ENCODE results near the gene MCM8.
A peak's percentile ranks its signal among the peaks of the same experiment; 100 is the strongest.

Gene MCM8

DNA sequence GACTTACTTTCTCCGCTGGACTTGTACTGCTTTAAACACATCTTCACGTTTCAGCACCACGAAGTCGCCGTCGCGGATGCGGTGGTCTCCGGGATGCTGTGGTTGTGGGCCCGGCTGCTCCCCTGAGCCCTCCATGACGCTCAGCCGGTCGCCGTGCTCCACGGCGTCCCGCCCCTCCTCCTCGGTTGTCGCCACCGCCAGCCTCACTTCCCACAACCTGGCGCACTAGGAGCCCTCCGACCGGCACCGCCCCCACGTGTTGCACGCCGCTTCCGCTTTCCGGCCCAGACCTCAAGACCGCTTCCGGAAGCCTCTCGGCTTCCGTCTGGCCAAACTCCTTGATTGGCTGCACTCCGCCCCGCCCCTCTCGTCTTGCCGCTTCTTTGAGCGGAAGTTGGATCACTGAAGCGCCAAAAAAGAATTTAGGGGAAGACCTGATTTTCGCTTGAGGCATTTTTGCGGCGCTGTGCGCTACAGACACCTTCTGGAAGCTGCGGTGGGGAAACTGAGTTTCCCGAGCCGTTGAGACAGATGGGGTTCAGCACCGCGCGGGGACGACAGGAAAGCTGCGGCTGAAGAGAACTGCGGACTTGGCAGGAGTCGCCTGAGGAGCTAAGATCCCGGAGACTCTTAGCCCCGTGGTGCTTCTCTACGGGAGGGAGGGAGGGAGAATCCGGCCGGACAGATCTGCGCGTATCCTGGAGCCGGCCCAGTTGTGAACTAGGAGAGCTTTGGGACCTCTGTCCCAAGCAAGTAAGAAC, at the start of gene MCM8, which contains the start of gene TRMT6:
MCM8 (plus strand) TSS at position 382 of the 761 bp plus-strand sequence. CDS start 1,364 bp downstream, outside the sequence.
TRMT6 (minus strand) TSS at position 263 of the 761 bp plus-strand sequence; CDS start at position 135, 128 bp downstream.
- DNase-seq (ENCODE audit: low read depth) = peak; percentile 92

DNA sequence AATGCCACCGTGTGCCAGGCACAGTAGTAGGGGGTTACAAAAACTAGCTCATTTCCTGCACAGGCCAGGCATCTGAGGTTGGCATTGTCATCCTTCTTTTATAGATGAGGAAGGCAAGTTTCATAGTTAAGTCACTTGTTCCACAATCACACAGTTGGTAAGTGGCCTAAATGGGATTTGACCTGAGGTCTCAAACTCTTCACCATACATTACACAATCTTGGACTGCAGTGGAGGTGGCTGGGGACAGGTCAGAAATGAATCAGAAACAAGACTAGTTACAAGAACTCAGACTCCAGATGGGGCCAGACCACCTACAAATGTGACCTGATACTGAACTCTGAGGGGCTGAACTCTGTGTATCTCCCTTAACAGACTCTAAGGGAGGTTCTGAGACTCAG, 49.5 kb upstream of the MCM8 start:
- no peak for DNase-seq (ENCODE audit: low read depth)

DNA sequence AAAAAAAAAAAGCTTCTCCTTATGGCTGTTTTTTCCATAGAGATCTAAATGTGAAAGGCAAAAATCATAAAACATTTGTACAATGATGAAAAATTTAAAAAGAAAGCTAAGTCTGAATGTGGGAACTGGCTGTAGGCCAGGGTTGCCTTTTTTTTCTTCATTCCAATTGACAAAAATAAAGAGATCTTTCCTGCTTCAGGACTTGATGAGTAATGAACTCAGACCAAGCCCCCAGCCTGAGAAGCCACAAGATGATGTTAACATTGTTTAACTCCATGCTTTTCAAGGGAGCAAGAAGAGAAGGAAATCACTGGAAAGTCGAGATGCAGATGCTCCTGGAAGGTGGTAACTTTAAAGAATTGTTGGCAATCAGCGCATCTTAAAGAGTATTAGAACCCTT, 41.5 kb upstream of the MCM8 start:
- DNase-seq (ENCODE audit: low read depth) = no peak

DNA sequence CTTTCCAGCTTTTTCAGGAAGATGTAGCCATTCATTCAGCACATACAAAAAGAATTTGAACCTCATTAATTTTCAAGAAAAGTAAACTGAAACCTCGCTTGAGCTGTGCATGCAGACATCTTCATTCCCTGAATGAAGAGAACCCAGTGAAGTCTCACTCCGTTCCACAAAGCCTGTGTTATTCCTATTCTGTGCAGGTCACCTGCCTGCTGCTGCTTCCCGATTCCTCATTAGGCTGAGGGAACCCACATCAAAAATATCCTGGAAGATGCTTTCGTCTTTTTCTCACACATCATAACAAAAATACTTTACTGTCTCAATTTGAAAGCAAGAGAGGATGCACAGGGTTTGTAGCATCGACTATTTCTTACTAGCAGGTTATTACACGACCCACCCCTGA, 40.3 kb upstream of the MCM8 start:
- no peak for DNase-seq (ENCODE audit: low read depth)

DNA sequence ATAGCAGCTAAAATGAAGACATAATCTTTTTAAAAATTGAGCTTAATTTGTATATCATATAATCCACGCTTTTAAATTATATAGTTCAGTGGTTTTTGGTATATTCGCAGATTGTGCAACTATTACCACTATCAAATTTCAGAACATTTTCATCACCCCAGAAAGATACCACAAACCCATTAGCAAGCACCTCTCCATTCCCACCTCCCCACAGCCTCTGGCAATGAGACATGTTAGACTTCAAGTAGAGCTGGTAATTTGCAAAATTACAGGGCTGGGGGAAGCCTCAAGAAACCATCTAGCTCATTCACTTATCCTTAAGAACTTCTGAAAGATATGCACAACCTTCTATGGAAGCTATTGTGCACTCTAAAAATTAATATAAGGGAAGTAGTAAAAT, 37.3 kb upstream of the MCM8 start:
- DNase-seq (ENCODE audit: low read depth) = no peak

DNA sequence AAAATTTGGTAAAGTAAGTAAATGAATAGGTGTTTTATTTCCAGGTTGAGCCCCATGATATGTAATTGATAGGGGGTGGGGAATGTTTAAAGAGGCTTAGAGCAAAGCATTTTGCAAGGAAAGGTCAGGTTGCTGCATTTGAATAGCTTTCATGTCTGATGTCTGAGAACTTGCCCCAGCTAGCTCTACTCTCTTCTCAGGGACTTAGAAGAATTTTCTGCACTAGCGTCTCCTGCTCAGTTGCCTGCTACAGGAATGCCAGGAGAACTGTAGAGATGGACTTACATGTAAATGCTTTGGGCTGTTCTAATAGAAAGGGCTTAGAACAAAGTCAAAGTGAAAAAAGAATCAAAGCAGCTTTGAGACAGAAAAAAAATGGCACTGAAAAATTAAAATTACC, 35.6 kb upstream of the MCM8 start:
- DNase-seq (ENCODE audit: low read depth) = no peak

DNA sequence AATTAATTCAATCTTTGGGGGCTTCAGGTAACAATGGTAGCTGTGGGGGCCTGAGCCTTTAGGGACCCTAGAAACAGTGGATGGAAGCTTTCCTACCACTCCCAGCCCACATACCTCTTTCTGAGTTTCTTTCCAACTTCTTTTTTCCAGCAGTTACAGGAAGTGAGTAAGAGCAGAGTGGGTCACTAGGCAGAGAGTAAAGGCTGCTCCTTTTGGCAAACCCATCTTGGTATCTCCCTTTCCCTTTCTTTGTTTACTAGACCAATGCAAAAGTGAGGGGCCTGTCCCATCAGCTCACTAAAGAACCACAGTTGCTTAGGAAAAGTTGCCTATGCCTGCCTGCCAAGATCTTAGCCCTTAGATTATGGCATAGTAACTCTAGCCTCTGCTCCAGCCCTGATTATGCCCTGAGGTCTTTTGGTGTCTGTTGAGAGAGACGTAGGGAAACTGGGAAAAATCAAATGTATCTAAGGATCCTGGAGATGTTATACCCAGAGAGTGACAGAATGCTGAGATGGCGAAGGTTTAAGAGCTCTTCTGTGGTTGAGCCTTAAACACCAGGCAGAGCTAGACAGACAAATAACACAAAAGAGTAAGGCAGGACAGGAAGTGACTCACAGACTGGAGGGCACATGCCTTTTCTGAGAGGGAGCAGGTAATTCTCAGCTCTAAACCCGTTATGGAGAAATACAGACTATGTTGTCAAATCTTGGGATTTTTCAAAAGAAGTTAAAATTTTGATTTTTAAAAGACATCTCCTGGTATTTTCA, 31.4 kb upstream of the MCM8 start:
- no peak for DNase-seq (ENCODE audit: low read depth)

DNA sequence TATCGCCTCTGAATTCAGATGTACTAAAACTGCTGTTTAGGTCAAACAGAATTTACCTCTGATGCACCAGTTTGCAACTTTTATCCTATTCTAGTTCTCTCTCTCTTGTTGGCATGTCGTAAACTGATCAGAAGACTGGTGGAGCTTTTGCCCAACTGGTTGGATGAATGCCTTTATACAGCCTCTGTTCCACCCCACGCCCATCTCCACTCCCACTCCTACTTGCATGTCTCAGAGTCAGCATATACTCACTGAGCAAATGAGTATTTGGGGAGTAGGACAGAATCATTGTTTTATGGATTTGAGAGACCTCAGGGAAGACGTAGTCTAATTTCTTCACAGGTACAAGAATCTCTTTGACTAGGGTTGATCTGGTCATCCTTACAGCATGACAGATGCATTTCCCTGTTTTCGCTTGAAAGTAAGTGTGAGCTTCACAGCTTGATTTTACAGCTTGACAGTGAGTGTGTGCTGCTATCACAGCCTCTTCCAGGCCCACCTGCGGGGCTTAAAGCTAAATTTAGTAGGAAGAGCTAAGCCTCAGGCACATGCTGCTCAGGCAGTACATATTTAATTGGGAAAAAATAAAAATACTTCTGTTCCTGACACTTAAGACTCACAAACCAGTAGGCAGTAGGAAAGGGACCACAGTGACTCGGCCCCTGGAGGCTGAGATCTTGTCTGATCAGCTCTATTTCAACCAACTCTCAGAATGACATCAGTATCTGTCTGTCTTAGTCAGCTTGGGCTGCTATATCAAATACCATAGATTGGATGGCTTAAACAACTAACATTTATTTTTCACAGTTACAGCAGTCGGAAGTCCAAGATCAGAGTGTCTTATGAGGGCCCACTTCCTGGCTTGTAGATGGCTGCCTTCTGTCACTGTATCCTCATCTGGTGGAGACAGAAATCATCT, 30.6 kb upstream of the MCM8 start:
- DNase-seq (ENCODE audit: low read depth) = no peak

DNA sequence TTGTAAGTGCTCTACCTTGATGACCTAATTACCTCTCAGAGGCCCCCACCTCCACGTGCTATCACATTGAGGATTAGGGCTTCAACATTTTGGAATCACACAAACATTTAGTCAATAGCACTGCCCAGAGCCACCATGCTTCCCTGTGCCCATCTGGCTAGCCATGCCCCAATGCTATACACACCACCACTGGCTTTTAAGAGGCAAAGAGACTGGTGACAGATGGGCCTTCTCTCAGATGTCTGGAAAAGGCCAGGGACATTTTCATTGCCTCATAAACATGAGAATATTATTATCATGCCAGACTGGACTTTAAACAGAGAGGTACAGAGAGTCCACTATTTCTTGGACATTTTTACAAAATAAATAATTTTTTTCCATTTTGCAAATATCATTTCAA, 29.9 kb upstream of the MCM8 start:
- no peak for DNase-seq (ENCODE audit: low read depth)

DNA sequence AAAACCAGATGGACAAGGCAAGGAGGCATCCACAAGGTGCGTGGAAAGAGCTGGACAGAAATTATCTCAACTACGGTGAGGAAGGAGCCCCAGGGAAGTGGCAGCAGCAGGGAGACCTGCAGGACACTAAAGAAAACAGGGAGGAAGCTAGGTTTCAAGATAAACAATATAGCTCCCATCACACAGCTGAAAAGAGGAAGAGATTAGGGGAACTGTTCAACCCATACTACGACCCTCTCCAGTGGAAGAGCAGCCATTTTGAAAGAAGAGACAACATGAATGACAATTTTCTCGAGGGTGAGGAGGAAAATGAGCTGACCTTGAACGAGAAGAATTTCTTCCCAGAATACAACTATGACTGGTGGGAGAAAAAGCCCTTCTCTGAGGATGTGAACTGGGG, 27.0 kb upstream of the MCM8 start:
- DNase-seq (ENCODE audit: low read depth) = no peak

DNA sequence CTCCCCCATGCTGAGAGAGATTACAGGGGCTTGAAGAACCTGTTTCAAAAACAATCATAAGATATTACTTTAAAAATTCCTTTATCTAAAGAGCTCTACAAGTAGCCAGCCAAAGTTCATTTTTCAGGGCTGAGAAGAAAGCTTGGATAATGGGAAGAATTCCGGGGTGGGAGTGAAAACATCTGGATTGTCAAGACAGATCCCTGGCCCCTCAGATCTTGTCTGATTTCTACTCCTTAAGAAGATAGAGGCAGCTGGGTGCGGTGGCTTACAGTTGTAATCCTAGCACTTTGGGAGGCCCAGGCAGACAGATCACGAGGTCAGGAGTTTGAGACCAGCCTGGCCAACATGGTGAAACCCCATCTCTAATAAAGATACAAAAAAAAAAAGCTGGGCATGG, 24.9 kb upstream of the MCM8 start:
- DNase-seq (ENCODE audit: low read depth) = no peak

DNA sequence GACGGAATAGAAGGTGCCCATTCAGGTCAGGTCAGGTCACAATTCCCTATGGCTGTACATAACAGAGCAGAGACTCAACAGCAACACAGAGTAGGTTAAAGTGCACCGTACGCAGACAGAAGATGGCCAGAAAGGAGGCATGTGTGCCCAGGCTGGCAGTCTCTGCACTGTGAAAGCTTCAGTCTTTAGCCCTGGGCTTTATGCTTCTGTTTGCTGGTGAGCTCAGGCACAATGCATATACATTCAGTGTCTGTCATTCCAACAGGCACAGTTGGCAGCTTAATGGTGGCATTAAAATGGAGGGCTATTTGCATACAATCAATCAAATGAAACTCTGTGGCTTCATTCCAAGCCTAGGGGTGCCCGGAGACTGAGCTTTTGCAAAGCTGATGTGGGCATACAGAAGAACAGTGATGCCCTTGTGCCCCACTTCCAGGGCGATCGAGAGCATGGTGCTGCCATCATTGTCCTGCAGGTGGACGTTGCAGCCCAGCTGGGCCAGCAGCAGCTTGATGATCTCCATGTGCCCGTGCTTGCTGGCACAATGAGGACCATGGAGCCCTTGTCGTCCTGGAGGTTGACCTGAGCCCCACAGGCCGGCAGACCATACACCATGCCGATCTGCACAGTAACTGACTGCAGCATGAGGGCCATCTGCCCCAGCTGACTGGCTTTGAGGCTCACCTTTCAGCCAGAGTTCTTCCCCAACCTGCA, 22.5 kb upstream of the MCM8 start:
- DNase-seq (ENCODE audit: low read depth) = no peak

DNA sequence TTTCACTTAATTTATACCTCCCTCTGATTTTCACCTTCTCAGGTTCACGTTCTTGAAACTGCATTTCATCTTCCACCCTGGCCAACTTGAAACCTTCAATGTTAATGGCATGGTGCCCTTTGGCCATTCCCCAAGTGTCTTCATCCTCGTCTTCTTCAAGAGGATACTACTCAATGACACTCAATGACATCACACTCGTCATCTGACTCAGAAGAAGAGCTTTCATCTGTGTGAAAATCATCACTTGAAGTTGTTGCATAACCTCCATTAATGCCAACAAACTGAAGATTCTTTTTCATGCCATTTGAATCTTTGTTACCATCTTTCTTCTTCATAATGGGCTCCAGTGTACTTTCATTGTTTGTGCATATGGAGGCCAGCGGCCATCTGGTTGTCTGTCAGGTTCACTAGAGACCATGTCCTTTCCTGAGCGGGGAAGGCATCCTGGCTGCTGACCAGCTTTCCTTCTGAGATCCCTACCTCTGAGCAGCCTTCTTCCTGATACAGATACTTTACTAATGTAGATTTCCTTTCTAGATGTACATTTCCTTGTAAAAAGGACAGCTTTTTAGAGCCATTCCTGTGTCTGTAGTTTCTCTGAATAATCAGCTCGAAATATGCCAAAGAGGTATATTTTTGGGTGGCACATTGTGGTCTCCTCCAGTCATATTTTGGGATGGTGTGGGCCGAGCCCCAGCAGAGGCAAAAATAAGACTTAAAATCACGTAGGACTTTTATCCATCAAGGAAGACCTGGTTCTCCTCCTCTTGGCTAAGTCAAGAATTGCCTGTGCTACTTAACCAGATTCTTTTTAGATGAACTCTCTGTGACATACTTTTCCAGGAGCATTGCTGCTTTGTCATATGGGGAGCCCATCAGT, 21.4 kb upstream of the MCM8 start:
- DNase-seq (ENCODE audit: low read depth) = no peak

DNA sequence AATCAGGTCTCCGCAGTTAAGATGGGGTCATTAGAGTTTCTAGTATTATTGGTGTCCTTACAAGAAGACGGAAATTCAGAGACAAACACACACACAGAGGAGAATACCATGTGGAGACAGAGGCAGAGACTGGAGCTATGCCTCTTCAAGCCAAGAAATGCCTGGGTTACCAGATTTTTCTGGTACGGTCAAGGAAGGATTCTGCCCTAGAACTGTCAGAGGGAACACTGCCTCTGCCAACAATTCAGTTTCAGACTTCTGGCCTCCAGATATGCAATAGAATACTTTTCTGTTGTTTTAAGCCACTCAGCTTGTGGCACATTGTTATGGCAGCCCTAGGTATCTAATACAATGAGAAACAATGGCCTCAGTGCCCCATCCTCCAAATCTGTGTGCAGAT, 19.0 kb upstream of the MCM8 start:
- no peak for DNase-seq (ENCODE audit: low read depth)

DNA sequence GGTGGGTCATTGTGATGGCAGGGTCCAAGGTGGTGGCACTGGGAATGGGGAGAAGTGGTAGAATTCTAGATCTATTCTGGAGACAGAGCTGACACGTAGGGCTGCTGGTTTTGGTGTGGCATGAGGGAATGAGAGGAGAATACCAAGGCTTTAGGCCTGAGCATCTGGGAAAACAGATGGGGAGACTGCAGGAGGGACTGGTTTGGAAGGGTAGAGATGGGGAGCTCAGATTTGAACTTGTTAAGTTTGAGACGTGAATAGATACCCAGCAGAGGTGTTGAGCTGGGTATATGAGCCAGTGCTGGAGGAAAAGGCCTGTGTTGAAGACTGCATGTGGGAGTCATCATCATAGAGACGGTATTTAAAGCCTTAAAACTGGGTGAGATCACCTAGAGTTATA, 17.7 kb upstream of the MCM8 start:
- no peak for DNase-seq (ENCODE audit: low read depth)

DNA sequence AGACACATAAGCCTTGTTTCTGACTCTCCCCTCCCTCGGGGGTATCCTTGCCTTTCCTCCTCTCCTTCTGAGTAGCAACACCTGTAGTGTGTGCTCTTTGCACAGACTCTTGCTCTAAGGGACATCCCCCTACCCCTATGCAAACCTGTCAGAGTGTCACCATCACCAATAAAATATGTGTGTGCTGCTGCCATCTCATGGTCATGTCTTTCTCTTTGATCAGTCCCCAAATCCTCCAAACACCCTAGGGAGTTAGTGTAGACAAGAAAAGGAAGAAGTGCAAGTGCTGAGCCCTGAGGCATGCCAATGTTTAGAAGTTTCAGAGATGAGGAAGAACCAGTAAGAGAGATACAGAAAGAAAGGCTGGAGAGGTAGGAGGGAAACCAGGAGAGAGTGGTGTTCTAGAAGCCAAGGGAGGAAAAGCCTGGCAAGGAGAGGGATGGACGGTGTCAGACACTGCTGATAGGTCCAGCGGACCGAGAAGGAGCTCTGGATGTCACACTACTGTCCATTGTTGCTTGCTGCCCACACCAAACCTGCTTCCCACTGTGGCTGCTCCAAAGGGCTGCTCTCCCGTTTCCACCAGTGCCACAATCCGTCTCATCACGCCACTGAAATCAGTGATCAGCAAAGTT, 16.5 kb upstream of the MCM8 start:
- no peak for DNase-seq (ENCODE audit: low read depth)

DNA sequence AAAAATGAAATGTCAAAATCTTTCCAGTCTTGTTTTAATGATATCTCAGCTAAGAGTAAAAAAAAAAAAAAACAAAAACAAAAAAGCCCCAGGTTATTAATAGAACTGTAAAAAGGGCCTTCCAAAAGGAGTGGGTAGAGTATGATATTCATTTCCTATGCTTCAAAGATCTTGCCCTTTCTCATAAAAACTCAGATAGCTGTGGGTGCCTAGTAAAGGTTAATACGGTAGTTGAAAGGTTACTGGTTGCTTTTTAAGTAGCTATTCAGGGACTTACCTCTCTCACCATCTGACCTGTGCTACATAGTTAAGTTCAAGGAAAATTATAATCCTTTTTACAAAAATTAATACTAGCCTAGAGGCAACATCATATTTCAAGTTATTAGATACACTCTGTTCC, 15.1 kb upstream of the MCM8 start:
- no peak for DNase-seq (ENCODE audit: low read depth)

DNA sequence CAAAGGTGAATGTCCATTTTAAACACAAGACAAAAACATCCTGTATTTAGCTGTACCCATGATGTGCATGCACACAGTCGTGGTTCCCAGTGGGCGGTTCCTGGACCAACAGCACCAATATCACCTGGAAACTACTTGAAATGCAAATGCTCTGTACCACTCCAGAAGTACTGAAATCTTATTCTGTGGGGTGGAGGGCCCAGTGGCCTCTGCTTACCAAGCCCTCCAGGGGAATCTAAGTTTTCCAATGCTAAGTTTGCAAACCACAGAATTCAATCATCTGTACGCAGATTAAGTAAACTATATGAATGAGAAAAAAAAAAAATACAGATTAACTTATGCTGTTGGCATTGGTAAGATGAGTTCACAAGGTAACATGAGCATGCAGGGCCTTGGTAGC, 14.2 kb upstream of the MCM8 start:
- no peak for DNase-seq (ENCODE audit: low read depth)

DNA sequence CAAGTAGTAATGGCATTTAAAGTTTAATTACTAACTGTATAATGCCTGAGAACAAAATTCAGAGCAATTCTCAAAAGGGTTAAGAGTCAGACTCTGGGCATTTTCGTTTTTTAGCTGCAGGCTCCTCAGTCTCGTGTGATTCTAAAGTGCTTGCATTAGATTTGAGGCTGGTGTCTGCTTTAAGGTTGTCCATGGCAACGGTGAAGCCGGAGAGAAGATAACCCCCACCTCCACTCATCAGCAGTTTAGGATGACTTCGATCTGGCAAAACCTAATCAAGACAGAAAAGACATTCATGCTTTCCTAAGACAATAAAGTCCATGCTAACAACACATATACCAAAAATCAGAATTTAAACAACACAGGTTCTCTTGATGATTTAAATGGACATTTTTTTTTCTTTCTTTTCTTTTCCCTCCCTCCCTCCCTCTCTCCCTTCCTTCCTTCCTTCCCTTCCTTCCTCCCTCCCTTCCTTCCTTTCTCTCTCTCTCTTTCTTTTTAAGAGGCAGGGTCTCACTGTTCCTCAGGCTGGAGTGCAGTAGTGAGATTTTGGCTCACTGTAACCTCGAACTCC, 11.9 kb upstream of the MCM8 start:
- no peak for DNase-seq (ENCODE audit: low read depth)

DNA sequence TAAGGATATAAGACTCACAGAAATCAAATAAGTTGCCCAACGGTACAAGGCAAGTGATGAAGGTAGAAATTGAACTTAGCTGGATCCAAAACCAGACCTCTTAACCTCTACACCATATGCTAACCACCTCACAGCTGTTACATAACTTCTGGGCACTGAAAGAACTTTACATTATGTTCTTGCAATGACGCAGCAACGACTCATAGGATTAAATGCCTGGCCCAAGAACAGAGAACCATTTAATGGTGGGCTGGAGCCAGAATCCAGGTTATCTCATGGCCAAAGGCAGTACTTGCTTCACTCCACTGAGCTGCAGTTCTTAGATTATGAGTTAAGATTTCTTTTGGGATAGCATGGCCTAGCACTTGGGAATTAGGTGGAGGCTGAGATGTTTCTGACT, 4.5 kb upstream of the MCM8 start:
- no peak for DNase-seq (ENCODE audit: low read depth)

Data from activated T-helper 1 cell treated with Interleukin-2 at 50 U/mL for 16 hours (primary cell).